ENCODE results near the gene DUSP8. TPM values are rescaled to one million over a fixed set of nuclear protein-coding genes. Genes with fewer than 3 reads are reported as not detected.
A peak's percentile ranks its signal among the peaks of the same experiment; 100 is the strongest.

DUSP8 gene
- total and polyA plus RNA-seq, 9 of the 15 experiments (the other 6 are each of a cell fraction or from before 2014, with no cell fraction given) = 0.14 to 2.0 (median 0.86) TPM; not detected in 2

GRCh38 chr11:1523077-1523476 is 49.0 kb downstream of the DUSP8 start (continued):
- TF ChIP-seq ZNF639 (CRISPR knock-in tag; conservative IDR thresholded peaks at IDR 0.05 in 1 of 2, IDR thresholded peaks at IDR 0.05 in 1 of 2) (no peak), ZNF512 (tag; IDR thresholded peaks at IDR 0.05) (no peak), RBM17 (IDR thresholded peaks at IDR 0.05; ENCODE audit: borderline replicate concordance, low read depth, low read length) (no peak)

- 0 out of 4 replicates have a peak overlapping the region, but pooled peaks of 1 of the 2 experiments have one; percentile 17 for H3K9ac ChIP-seq (ENCODE audit: insufficient read depth in 1 of 2, low read depth in 2 of 2, low read length in 2 of 2)
- DNase-seq (ENCODE audit: extremely low read depth in 1 of 4, low spot score in 3 of 4) = no peak
- no peak for FAIRE-seq
- no peaks in the 10 kb centered on the region for H3K36me3 ChIP-seq (ENCODE audit: control insufficient read depth, insufficient read depth, low read length)
- ChIA-PET POLR2A (no interaction called here), CTCF (ENCODE audit: low intra/inter-chr PET ratio) (no interaction called here)
- ATAC-seq = no peak
- no peak overlapping the region for H3K27ac ChIP-seq (ENCODE audit: extremely low read depth, low read depth, low read length)
- H3K4me3 ChIP-seq = no peak overlapping the region
- H3K9me1 ChIP-seq (ENCODE audit: control insufficient read depth, insufficient read depth, low read length) = peaks cover 4% of the 10 kb centered on the region
- H2AFZ ChIP-seq (ENCODE audit: low read depth, low read length) = no peak overlapping the region
- no peak overlapping the region for H3K4me2 ChIP-seq (ENCODE audit: insufficient read depth, low read length)
- H3K79me2 ChIP-seq (ENCODE audit: control insufficient read depth, insufficient read depth, low read length) = peaks cover 21% of the 10 kb centered on the region
- H4K20me1 ChIP-seq (replicated peaks; ENCODE audit: control insufficient read depth, insufficient read depth, low read length) = peaks cover 50% of the 10 kb centered on the region
- H3K27me3 ChIP-seq (ENCODE audit: control insufficient read depth in 2 of 2, insufficient read depth in 2 of 2, low read length in 2 of 2) = no peaks in the 10 kb centered on the region
- in situ Hi-C loops (cut with MboI) (no loop called here), intact Hi-C loops (cut with micrococcal nuclease) (no loop called here)
- TF ChIP-seq NCOA1 (IDR thresholded peaks at IDR 0.05; ENCODE audit: low read depth) (no peak), TEAD1 (CRISPR knock-in tag; IDR thresholded peaks at IDR 0.05) (no peak), ZFP30 (CRISPR knock-in tag; IDR thresholded peaks at IDR 0.05; ENCODE audit: borderline replicate concordance) (no peak), ARID4B (CRISPR knock-in tag; IDR thresholded peaks at IDR 0.05) (no peak), HMG20B (CRISPR knock-in tag; IDR thresholded peaks at IDR 0.05) (no peak), ZNF507 (tag; conservative IDR thresholded peaks at IDR 0.05) (no peak)
- 86% methylated on average over 8 of the region's 8 CpGs for WGBS (ENCODE audit: insufficient coverage, low coverage, missing lambda C conversion rate)
- H3K9me3 ChIP-seq (replicated peaks; ENCODE audit: control insufficient read depth, insufficient read depth, low read depth, low read length) = no peaks in the 10 kb centered on the region
- peaks cover 17 to 52% of the 10 kb centered on the region in 2 experiments for H3K4me1 ChIP-seq (replicated peaks in 1 of 2; ENCODE audit: control insufficient read depth in 2 of 2, insufficient read depth in 2 of 2, low read length in 2 of 2)
- no TSS peak for BruUV-seq (replicated peaks)
Measured at GRCh38 chr11:1522081-1522424, 50.0 kb downstream of the DUSP8 start.
